Mucosa of descending colon (tissue), 3 donors: ENCODE results near the gene COL4A2. TPM values are rescaled to one million over a fixed set of nuclear protein-coding genes. Genes with fewer than 3 reads are reported as not detected.

ENCODE experiments used
- ATAC-seq: fragments of 200-7000 bp; cut with Tn5 transposase; one replicate; pipeline ENCODE4 v1.9.1; 2020; ENCODE audit warnings: mild to moderate bottlenecking, moderate library complexity
- DNase-seq, 3 donors: peaks; one replicate each; pipeline ENCODE4 v3.0.0-alpha.2; 2020
- H3K36me3 ChIP-seq: fragments of 200-600 bp; one replicate; pipeline ENCODE4 v1.8.0; 2021; ENCODE audit warnings: low read depth, mild to moderate bottlenecking
- H3K4me1 ChIP-seq: fragments of 200-600 bp; one replicate; pipeline ENCODE4 v1.8.0; 2021; ENCODE audit warnings: low read depth, mild to moderate bottlenecking
- H3K4me3 ChIP-seq: fragments of 200-600 bp; one replicate; pipeline ENCODE4 v1.8.0; 2021; ENCODE audit warnings: mild to moderate bottlenecking
- H3K9me3 ChIP-seq: fragments of 200-600 bp; one replicate; pipeline ENCODE4 v1.8.0; 2021; ENCODE audit warnings: mild to moderate bottlenecking
- intact Hi-C, 2 donors: fragments of 100-400 bp; cut with DNase I in 1 of 2; cut with micrococcal nuclease in 1 of 2; formaldehyde crosslinking; loops; one replicate each; pipeline versions ENCODE4 v1.11.0 to v1.11.1; 2022; cut with DNase I, micrococcal nuclease
- total RNA-seq, 3 donors: library from RNA; stranded (reverse); fragmentation: NEBNext Ultra II Directional in 2 of 3; extraction: Animal tissue kit (Norgen Biotek cat#: 25700) in 2 of 3; gene quantifications; one replicate each; pipeline versions ENCODE4 v1.2.1 to v1.2.4, GENCODE V29; 2021 to 2023
- TF ChIP-seq, protein P1 (sequence below): fragments of 200-600 bp; IDR thresholded peaks from one replicate; pipeline ENCODE4 v1.8.0; 2022; ENCODE audit warnings: antibody characterized with exemption, mild to moderate bottlenecking
- donor health status: DM: no; HTN: no; CAD: no; lungs with moderate emphysema.
- donor health status: DM: no; HTN: no; CAD: no.
- donor health status: DM: no; HTN: yes; CAD: no.

The COL4A2 gene
- total RNA-seq, 3 donors from 2014 or later = 33.5 to 389 (median 74.2) TPM

DNA sequence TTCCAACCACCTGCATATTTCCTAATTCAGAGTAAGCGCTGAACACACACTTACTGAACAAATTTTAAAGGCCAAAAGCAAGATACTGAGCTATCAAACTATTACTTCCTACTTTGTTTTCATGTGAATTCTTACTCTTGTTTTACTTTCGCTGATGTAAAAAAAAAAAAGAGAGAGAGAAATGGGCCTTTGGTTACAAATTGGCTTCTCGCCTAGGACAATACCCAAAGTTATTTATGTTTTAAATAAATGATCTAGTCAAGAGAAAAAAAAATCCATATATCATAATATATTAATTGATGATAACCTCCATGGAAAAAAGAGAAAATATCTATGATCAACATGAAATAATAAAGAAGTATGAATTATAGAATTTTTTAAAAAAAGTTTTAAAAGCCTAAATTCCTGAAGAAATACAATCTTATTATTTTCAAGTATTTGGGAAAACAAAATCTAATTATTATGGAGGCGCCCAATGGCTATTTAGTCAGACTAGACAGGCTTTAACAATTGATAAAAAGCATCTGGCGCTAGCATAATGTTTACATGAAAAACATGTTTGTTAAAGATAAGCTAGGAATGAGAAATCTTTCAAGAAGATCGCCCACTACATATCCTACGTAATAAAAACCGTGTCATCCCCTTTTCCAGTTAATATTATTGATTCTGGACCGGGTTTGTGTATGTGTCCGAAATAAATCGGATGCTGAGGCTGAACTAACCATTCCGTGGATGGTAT, 9.1 kb upstream of the COL4A2 start:
- ATAC-seq (no peak), DNase-seq (no peak)
- Histone ChIP-seq H3K4me3 (no peak overlapping the region), H3K36me3 (no peaks in the 10 kb centered on the region), H3K4me1 (no peaks in the 10 kb centered on the region), H3K9me3 (no peaks in the 10 kb centered on the region)
- intact Hi-C loops = no loop called here
- TF ChIP-seq, protein P1, sequence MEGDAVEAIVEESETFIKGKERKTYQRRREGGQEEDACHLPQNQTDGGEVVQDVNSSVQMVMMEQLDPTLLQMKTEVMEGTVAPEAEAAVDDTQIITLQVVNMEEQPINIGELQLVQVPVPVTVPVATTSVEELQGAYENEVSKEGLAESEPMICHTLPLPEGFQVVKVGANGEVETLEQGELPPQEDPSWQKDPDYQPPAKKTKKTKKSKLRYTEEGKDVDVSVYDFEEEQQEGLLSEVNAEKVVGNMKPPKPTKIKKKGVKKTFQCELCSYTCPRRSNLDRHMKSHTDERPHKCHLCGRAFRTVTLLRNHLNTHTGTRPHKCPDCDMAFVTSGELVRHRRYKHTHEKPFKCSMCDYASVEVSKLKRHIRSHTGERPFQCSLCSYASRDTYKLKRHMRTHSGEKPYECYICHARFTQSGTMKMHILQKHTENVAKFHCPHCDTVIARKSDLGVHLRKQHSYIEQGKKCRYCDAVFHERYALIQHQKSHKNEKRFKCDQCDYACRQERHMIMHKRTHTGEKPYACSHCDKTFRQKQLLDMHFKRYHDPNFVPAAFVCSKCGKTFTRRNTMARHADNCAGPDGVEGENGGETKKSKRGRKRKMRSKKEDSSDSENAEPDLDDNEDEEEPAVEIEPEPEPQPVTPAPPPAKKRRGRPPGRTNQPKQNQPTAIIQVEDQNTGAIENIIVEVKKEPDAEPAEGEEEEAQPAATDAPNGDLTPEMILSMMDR = no peak

DNA sequence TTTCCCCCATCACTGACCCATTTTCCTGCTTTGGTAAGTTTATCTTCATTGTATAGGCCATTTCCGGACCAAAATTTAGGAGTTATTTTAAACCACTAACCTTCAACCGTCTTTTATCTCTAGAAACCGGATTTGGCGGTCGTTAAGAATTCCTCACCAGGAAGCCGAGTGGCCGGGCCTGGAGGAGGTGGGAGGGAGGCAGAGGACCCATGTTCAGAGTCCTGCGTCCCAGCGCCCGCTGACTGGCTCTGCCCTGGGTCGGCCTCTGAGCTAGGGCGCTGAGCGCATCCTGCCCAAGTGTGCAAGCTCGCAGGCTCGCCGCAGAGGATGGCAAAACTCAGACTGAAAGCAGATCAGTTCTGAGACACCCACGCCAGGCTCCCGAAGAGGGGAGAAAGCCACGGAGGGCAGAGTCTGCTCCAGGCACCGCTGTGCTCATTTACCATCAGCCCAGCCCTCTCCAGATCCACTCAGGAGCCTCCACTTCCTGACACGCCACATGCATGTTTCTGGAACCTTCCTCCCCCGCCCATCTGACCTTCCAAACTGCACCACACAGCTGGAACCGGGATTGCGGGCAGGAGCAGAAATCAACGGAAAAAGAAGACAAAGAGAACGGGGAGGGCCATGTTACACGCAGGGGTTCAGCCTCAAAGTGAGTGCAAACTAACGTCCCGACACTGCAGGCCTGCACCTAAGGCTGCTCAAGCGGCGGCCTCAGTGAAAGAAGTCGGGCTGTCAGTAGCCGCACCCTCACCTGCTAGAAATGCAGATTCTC, 8.4 kb upstream of the COL4A2 start:
- no peak for ATAC-seq
- no peaks in the 10 kb centered on the region for H3K36me3 ChIP-seq
- H3K9me3 ChIP-seq = no peaks in the 10 kb centered on the region
- TF ChIP-seq, protein P1 = no peak
- intact Hi-C loops = no loop called here
- no peak for DNase-seq
- H3K4me3 ChIP-seq = no peak overlapping the region
- no peaks in the 10 kb centered on the region for H3K4me1 ChIP-seq

DNA sequence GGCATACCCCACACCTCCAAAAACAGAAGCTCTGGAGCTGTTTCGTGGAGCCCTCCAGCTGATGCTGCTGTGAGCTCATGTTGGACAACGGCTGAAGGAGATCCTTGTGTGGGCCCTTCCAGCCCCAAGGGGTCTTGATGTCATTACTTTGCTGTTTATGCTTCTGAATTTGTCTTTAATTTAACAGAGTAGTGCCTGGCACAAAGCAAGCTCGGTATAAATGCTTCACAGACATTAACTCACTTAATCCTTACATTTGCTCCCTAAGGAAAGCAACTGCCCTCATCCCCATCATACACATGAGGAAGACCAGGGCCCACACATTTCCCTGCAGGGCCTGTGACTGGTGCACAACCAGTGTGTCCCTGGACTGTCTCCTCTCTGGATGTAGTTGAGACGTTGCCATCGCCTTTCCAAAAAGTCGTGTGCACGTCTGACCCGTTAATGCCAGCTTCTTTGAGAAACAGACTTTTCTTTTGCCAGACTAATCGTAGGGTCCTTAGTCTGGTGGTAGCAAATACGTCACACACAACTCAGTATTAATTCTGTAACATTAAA, 7.7 kb upstream of the COL4A2 start:
- Histone ChIP-seq H3K36me3 (no peaks in the 10 kb centered on the region), H3K9me3 (no peaks in the 10 kb centered on the region), H3K4me1 (no peaks in the 10 kb centered on the region), H3K4me3 (no peak overlapping the region)
- DNase-seq = no peak
- TF ChIP-seq, protein P1 = no peak
- intact Hi-C loops = no loop called here
- ATAC-seq = no peak

DNA sequence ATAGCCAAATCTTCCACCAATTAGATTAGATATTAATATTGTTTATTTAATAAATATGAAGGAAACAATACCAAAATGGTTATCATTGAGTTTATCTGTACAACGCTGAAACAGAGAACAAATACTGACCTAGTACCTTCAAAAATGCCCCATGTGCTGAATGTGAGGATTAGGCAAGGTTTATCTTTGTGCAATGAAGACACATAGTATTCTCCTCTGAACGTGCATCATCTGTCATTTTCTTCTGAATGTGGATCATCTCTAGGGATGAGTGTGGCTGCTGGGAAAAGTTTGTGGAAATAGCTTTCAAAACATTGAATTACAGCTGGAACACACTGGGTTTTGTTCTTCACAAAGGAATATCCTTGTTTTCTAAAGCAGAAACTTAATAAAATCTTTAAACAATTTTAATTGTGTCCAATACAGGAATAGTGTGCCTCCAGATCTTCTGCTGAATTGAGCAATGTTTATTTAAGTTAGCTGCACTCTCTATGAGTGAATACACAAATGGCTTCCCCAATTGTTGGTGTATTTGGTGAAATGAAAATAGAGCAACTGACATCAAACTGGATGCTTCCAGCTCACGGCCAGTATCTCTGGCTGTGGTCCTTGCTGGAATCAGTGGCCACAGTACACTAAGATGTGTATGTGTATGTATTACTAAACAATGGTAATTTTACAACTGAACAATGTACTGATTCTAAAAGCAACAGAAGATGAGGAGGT, 6.8 kb upstream of the COL4A2 start:
- intact Hi-C loops = no loop called here
- no peak for ATAC-seq
- TF ChIP-seq, protein P1 = no peak

DNA sequence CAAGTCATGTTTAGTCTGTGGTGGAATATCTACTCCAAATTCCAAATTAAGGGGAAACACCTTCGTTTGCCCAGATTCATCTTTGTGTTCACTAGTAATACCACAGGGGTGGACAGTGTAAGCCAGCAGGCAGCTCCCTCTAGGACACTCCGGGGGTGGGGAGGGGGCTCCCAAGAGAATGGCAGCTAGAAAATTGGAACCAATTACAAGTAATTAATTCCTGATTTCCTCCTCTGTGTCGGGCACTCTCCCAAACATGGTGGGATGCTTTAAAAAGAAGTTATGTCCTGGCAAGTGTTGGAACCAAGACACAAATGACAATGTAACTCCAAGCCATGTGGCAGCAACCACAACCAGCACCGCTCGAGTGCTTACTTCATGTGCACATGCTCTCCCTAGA, 6.0 kb upstream of the COL4A2 start:
- TF ChIP-seq, protein P1 = no peak
- intact Hi-C loops = no loop called here
- no peaks in the 10 kb centered on the region for H3K4me1 ChIP-seq
- H3K4me3 ChIP-seq = no peak overlapping the region
- no peak for DNase-seq
- H3K9me3 ChIP-seq = no peaks in the 10 kb centered on the region
- ATAC-seq = no peak
- no peaks in the 10 kb centered on the region for H3K36me3 ChIP-seq

More for the DNA sequence above, 6.8 kb upstream of the COL4A2 start:
- no peak for DNase-seq
- Histone ChIP-seq H3K9me3 (no peaks in the 10 kb centered on the region), H3K4me1 (no peaks in the 10 kb centered on the region), H3K36me3 (no peaks in the 10 kb centered on the region), H3K4me3 (no peak overlapping the region)
